GM18505 (cell line): ENCODE results near the gene LIME1.
"Not testable (repeated sequence)": the region's sequence is repeated elsewhere in the genome, so short reads cannot be mapped to it uniquely, and the experiment has no call there.

Experiments
- ATAC-seq: cut with Tn5 transposase; IDR thresholded peaks from one replicate; pipeline ENCODE4 v1.9.1; 2021; ENCODE audit not compliant: unreplicated experiment
- POLR2A ChIP-seq: IDR thresholded peaks from 4 replicates; pipeline ENCODE4 v1.6.1; 2011; ENCODE audit warnings: borderline replicate concordance; ENCODE audit not compliant: insufficient read depth, insufficient read length; ENCODE audit errors: extremely low read depth

Gene LIME1

DNA sequence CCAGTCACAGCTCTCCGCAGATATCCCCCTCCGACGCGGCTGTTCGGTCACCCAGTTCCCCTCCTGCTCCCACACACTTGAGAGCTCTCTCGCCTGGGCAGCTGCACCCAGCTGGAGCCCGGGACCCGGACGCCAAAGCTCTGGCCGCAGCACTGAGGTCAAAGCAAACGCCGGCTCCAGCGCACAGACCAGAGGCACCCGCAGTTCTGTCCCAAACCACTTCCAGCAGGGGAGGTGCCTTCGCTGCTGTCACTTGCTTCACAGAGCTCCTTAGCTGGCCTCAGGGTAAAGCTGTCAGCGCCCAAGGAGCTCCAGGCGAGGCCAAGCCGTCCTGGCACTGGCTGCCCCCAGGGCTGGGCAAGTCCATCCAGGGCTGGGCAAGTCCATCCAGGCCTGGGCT lies 31.0 kb downstream of the LIME1 start:
- TF ChIP-seq POLR2A, result no peak
- ATAC-seq, result no peak

DNA sequence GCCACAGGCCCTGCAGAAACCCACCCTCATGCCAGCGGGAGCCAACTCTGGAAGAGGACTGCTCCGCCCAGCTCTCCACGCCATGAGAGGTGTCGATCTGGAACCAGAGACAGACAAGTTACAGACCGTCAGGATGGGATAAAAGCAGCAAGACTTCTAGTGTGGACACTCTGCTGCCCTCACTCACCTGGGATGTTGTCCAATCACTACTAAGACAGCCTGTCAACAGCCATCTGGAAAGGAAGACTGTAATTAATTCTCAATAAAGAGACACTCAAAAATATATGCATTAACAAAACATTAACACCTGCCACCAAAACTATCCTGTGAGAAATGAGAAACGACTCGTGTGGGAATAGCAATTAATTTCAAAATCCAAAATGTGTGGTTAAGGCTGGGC lies 31.4 kb downstream of the LIME1 start:
- TF ChIP-seq POLR2A, result no peak
- no peak for ATAC-seq

DNA sequence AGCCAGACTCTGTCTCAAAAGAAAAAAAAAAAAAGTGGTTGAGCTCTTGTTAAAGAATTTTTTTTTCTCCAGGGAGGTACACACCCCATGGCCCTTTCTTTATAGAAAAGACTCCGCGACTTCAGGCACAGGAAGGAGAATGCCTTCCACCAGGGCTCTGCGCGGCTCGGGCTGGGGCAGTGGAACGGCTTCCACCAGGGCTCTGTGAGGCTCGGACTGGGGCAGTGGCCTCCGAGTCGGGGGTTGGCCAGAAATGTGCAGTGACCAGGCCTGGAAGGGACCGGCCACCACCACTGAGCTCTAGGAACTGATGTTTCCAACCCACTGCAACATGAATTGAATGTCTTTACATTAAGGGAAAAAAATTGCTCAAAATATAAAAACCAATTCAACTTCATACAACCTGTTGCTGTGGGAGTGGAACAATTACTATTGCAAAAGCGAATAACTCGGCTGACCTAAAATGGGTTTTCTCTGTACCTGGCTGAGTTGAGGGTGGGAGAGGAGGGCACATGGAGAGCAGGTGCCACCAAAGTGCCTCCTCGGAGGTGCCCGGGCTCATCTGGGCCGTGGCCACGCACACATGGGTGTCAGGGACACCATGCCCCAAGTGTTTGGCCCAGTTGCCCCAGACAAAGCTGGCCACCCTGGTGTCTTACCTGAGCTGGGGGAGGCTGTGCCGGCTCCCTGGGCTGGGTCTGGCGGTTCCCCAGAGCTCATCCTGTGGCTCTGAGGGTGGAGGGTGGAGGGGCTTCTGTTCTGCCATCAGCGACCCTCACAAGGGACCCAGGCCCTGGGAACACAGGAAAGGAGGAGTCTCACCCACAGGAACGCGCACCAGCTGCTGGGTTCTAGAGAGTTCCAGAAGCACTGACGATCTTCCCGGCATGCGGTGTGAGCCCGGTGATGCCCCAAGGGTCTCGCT lies 32.4 kb downstream of the LIME1 start:
- no peak for TF ChIP-seq POLR2A
- ATAC-seq, result no peak

DNA sequence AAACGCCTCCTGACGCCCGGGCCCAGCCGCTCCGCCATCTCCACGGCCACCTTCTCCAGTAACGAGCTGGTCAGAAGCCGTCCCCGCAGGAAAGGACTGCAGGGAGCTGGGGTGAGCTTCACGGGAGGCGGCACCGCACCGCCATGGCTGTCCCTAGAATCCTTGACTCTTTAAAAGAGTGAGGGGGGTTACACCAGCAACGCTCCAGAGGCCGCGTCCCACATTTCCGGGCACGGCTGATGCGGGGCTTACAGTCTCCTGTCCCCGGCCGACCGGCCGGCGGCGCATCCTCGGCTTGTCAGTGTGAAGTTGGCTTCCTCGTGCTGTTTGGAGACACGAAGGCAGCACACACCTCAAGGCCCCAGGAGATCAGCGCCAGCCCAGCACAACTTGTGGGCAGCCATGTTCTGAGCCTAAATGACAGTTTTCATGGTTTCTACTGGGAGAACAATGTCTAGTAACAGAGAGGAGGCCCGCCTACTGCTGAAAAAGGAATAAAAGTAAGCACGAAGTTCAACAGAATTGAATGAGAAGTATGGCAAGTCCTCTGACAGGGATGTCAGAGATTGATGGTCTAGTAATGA lies 33.5 kb downstream of the LIME1 start:
- no peak for ATAC-seq
- TF ChIP-seq POLR2A, result no peak

DNA sequence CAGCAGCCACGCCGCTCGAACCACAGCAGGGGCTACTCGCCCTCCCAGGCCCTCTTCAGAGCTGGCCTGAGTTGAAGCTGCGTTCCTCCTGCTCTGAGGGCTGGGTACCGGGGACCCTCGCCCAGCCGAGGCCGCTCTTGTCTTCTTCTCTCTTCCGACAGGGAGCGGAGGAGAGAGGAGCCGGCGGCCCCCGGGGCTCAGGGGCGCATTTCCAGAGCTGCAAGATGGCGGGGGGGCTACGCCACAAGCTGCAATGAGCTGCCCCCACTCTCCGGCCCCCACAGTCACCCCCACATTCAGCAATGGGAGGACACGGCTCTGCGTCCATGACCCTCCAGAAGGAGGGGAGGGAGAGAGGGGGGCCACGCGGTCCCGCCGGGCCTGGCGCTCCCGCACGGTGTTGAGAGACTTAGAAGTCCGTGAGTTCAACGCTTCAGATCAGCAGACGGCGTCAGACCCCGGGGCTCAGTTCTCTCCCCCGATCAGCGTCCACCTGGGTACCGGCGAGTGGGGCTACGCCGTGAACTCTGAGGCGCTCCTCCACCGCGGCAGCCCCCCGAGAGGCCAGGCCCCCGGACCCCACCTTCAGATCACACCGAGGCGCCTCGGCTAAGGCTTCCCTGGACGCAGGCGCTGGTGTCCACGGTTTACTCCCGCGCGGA lies 34.7 kb downstream of the LIME1 start:
- no peak for TF ChIP-seq POLR2A
- no peak for ATAC-seq

DNA sequence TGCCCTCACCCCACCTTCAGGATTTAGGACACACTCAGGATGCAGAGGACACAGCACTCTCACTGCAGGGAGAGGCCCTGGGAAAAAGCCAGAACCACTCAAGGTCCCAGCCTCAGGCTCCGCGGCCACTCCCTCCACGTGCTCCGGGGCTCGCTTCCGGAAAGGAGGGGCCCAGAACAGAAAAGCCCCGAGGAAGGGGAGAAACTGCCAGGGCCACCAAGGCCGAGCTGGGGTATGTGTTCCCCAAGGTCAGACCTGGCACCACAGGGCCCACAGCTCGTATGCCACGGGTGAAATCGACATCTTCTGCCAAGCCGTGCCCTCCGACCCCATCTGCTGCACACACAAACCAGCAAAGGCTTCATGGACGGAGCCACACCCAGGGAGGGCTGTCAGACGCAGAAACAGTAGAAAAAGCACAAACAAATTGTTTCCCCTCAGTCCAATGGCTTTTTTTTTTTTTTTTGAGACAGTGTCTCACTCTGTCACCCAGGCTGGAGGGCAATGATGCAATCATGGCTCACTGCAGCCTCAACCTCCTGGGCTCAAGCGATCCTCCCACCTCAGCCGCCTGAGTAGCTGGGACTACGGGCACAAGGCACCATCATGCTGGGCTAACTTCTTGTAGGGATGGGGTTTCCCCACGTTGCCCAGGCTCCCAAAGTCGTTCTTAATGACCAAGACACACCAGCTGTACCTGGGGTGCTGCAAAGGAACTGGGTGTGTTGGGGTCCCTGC lies 36.5 kb downstream of the LIME1 start:
- ATAC-seq, result no peak
- no peak for TF ChIP-seq POLR2A

DNA sequence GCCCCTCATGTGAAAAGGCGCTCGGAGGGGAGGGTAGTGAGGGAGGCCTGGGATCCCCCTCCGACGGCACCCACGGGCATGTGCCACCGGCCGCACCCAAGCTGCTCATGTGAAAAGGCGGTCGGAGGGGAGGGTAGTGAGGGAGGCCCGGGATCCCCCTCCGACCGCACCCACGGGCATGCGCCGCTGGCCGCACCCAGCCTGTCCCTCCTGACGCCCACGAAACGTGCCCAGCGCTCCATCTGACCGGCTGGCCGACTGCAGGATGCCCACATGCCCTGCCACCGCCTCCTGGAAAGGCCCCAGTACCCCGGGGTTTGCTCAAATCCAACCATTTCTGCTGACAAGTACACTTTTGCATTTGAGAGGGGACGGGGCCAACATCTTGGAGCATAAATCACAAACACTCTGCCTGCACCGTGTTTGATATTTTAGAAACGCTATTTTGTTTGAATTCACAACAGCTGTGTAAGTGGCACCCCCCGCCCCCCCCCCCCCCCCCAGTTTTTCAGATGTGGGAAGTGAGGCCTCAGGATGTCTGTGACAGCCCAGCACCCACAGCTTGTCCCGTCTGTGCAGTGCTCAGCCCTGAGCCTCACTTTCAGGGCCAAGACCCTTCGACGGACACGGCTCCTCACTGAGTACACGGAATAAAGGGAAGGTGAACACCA lies 37.2 kb downstream of the LIME1 start:
- TF ChIP-seq POLR2A, result no peak

DNA sequence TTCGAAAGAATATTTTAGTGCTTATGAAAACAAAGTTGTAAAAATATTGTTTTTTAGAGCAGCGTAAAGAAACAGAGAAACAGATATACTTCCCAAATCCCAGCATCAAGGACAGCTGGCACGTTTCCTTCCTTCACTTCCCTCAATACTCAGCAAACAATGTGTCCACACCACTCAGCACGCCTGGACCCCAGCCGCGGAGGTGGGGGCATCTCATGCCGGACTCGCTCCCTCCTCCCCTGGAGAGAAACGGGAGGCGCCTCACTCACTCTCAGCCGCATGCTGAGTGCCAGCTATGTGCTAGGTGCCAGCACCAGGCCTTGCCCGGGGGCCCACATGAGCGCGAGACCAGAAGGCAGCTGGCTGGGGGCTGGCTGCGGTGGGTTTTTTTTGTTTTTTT lies 37.8 kb downstream of the LIME1 start:
- TF ChIP-seq POLR2A, result no peak
- ATAC-seq, result no peak

More for the DNA sequence above, 37.2 kb downstream of the LIME1 start:
- ATAC-seq, result no peak

DNA sequence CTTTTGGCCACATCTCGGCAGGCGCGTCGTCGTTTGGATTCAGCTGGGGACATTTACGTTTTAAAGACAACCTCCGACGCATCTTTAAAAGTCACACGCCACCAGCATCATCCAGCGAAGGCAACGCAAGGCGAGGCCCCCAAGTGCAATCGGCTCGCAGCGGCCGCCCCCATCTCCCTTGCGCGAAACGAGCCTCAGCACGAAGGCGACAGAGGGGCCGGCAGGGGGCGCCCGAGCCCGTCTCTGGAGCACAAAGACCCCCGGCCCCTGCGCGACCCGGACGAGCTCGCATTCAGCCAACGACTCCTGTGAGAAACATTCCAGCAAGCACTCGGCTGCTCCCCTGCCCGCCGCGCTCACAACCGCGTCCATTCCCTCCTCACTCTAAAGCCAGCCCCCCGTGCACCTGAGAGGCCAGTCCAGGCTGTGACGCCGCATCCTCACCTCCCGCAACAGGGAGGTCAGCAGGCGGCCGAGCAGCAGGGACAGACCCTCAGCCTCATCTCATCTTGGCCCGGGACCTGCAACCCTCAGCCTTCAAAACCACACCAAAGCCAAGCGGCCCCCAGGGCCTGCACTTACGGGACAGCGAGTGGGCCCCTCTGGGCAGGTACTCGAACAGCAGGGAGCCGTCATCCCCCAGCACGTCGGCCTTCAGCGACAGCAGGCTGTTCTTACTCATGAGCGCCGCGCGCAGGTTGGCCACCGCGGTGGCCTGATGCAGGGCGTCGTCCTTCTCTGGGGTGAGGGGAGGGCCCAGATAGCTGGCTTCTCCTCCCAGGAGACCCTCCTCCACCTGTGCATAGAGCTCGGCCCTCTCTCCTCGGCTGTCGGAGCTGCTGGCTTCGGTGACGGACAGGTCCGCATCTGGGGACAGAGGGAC lies 38.9 kb downstream of the LIME1 start:
- no peak for ATAC-seq
- TF ChIP-seq POLR2A, result no peak

DNA sequence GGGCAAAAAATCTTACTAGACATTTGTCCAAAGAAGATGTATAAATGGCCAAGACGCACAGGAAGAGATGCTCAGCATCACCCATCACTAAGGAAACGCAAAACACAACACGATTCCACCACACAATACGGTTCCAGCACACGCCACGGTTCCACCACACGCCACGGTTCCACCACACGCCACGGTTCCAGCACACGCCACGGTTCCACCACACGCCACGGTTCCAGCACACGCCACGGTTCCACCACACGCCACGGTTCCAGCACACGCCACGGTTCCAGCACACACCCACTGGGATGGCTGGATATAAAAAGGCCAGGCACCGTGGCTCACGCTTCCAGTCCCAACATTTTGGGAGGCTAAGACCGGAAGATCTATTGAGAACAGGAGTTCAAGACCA lies 40.4 kb downstream of the LIME1 start:
- ATAC-seq, result not testable (repeated sequence)

DNA sequence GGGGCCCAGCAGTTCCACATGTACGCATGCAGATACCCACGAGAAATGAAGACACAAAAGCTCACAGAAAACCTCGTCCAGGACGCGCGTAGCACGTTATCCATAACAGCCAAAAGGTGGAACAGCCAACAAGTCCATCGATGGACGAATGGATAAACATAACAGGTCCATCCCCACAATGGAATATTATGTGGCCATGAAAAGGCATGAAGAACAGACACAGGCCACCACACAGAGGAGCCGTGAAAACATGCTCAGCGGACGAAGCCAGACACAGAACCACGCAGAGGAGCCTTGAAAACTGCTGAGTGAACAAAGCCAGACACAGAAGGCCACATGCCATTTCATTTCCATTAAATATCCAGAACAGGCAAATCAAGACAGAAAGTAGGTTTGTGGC lies 41.1 kb downstream of the LIME1 start:
- no peak for TF ChIP-seq POLR2A
- ATAC-seq, result no peak
